Activated CD8-positive, alpha-beta T cell treated with anti-CD3 and anti-CD28 coated beads for 36 hours (primary cell): ENCODE measurements around the gene PDRG1. TPM values are rescaled to one million over a fixed set of nuclear protein-coding genes. Genes with fewer than 3 reads are reported as not detected.

Experiments used
- ATAC-seq: fragments of 200-7000 bp; cut with Tn5 transposase; one replicate; pipeline ENCODE4 v1.10.0; 2021; ENCODE audit warnings: mild to moderate bottlenecking, moderate library complexity
- CTCF ChIA-PET: fragments of 350-600 bp; sonication (Branson Sonifier 250); formaldehyde crosslinking; loops from one replicate; lab custom pipeline; 2021; ENCODE audit warnings: antibody characterized with exemption; lab: Charles Lee
- POLR2A ChIA-PET: fragments of 350-600 bp; sonication (Branson Sonifier 250); formaldehyde crosslinking; loops from one replicate; lab custom pipeline; 2021; ENCODE audit warnings: antibody characterized with exemption; lab: Charles Lee
- DNase-seq: peaks from one replicate; pipeline ENCODE4 v3.0.0-alpha.2; 2020
- H3K27ac Mint-ChIP-seq: one replicate; pipeline ENCODE4 v1.8.0; 2021; ENCODE audit warnings: mild to moderate bottlenecking, mixed read lengths
- H3K27me3 Mint-ChIP-seq: one replicate; pipeline ENCODE4 v1.8.0; 2021; ENCODE audit warnings: mixed read lengths
- H3K36me3 Mint-ChIP-seq: one replicate; pipeline ENCODE4 v1.8.0; 2021; ENCODE audit warnings: low read depth, mixed read lengths
- H3K4me1 Mint-ChIP-seq: one replicate; pipeline ENCODE4 v1.8.0; 2021; ENCODE audit warnings: low read depth, mixed read lengths
- H3K4me3 Mint-ChIP-seq: one replicate; pipeline ENCODE4 v1.8.0; 2021; ENCODE audit warnings: mild to moderate bottlenecking, moderate library complexity, mixed read lengths
- H3K9me3 Mint-ChIP-seq: one replicate; pipeline ENCODE4 v1.8.0; 2021; ENCODE audit warnings: mixed read lengths
- CTCF ChIP-seq: fragments of 200-600 bp; IDR thresholded peaks from one replicate; pipeline ENCODE4 v1.8.0; 2022; ENCODE audit warnings: antibody characterized with exemption, mild to moderate bottlenecking
- intact Hi-C: fragments of 100-400 bp; cut with micrococcal nuclease; formaldehyde crosslinking; loops from one replicate; pipeline ENCODE4 v1.10.0; 2022
- total RNA-seq, 2 experiments: library from RNA; stranded (reverse); gene quantifications; one replicate each; pipeline ENCODE4 v1.2.3, GENCODE V29; 2021

The PDRG1 gene
- total RNA-seq, 2 experiments from 2014 or later, result 17.7 to 18.3 TPM

DNA sequence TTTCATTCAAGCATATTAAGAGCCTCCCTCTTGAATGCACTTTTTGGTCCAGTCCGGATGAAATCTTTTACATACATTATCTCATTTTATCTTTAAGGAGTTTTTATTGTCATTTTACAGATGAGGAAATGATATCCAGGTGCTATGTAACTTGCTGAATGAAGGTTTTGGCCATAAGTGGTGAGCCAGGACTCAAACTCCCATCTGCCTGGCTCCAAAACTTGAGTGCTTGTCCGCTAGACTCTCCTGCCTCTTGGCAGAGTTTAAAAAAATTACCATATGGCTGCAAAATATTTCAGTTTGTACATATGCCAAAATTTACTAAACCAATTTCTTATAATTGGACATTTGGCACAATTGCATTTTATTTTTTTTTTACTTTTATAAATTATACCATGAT lies 12.2 kb downstream of the PDRG1 start:
- TF ChIP-seq CTCF, result no peak
- ATAC-seq (no peak), DNase-seq (no peak)
- Mint-ChIP-seq H3K27ac (no peak overlapping the region), H3K9me3 (no peaks in the 10 kb centered on the region), H3K4me1 (no peaks in the 10 kb centered on the region), H3K4me3 (no peak overlapping the region), H3K27me3 (no peaks in the 10 kb centered on the region), H3K36me3 (peaks cover 3% of the 10 kb centered on the region)
- intact Hi-C loops, result no loop called here
- ChIA-PET POLR2A (interaction anchor here (0.7 kb wide), 1 partner anchor 12 kb away, joined by 3 read pairs; no protein-coding TSS in a partner anchor), CTCF (interaction anchor here (5.0 kb wide), 1 partner anchor 13 kb away, joined by 24 read pairs; the partner anchor contains the start of gene PDRG1)

DNA sequence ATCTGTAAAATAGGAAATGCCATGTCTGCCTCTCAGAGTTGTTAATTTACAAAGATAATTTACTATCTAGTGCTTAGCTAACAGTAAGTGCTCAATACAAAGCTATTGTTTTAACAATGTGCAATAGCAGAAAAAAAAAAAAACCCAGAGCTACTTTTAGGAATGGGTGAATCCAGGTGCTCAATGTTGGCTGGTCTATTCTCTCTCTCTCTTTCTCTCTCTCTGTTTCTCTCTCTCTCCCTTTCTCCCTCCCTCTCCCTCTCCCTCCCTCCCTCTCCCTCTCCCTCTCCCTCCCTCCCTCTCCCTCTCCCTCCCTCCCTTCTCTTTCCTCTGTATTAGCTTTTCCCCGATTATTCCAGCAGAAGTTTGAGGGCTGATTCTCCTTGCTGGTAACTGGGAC lies 14.0 kb downstream of the PDRG1 start:
- ATAC-seq, result no peak
- Mint-ChIP-seq H3K9me3 (no peaks in the 10 kb centered on the region), H3K27me3 (no peaks in the 10 kb centered on the region), H3K4me3 (no peak overlapping the region), H3K27ac (no peak overlapping the region), H3K4me1 (no peaks in the 10 kb centered on the region), H3K36me3 (no peaks in the 10 kb centered on the region)
- no peak for TF ChIP-seq CTCF
- POLR2A ChIA-PET, result interaction anchor here (0.7 to 0.9 kb wide), 3 partner anchors 14 to 148 kb away, joined by 3 read pairs; partner anchors contain the start of gene PDRG1
- intact Hi-C loops, result no loop called here
- CTCF ChIA-PET, result interaction anchor here (1.0 to 1.4 kb wide), 2 partner anchors 14 to 115 kb away, joined by 4 to 6 read pairs; partner anchors contain the start of gene PDRG1
- DNase-seq, result no peak

DNA sequence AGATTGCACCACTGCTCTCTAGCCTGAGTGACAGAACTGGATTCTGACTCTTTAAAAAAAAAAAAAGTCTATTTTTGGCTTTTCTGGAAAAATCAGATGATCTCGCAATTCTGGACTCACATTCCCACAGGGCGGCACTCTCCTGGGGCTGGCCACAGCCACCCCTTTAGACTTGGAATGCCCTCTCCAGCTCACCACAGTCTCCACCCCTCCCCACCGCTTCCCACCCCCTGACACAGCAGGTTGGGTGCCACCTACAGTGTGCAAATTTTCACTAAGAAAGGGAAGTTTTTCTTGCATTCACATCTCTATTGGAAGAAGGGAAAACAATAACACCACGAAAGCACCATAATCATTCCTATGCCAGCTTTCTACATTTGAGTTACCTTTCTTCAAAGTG lies 15.4 kb downstream of the PDRG1 start:
- DNase-seq (no peak), ATAC-seq (no peak)
- no peak for TF ChIP-seq CTCF
- H3K4me3 Mint-ChIP-seq, result no peak overlapping the region
- peaks cover under 1% of the 10 kb centered on the region for H3K27me3 Mint-ChIP-seq
- H3K9me3 Mint-ChIP-seq, result no peaks in the 10 kb centered on the region
- no peak overlapping the region for H3K27ac Mint-ChIP-seq
- ChIA-PET CTCF (no interaction called here), POLR2A (no interaction called here)
- no peaks in the 10 kb centered on the region for H3K36me3 Mint-ChIP-seq
- H3K4me1 Mint-ChIP-seq, result no peaks in the 10 kb centered on the region
- intact Hi-C loops, result no loop called here

- ATAC-seq (no peak), DNase-seq (no peak)
- CTCF ChIA-PET, result interaction anchor here (1.4 kb wide), 1 partner anchor 83 kb away, joined by 4 read pairs; no protein-coding TSS in a partner anchor
- POLR2A ChIA-PET, result no interaction called here
- H3K4me3 Mint-ChIP-seq, result no peak overlapping the region
- H3K27ac Mint-ChIP-seq, result no peak overlapping the region
- intact Hi-C loops, result no loop called here
- no peaks in the 10 kb centered on the region for H3K4me1 Mint-ChIP-seq
- H3K27me3 Mint-ChIP-seq, result peaks cover 8% of the 10 kb centered on the region
- no peak for TF ChIP-seq CTCF
- no peaks in the 10 kb centered on the region for H3K9me3 Mint-ChIP-seq
- H3K36me3 Mint-ChIP-seq, result no peaks in the 10 kb centered on the region
These were observed 16.7 kb downstream of the PDRG1 start for GRCh38 chr20:31934968-31935764.

DNA sequence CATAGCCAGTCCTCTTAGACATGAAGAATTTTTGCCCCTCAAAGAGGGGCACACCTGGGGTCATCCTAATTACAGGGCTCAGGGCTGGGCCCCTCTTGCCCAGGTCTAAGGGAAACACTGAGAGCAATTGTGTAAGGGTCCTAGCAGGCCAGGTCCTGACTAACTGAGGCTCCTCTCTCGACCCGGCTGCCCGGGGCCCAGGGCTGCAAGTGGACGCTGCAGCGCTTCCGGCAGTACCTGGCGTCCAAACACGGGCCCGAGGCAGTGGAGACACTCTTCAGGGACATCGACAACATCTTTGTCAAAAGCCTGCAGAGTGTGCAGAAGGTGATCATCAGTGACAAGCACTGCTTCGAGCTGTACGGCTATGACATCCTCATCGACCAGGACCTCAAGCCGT lies 17.4 kb downstream of the PDRG1 start:
- Mint-ChIP-seq H3K9me3 (no peaks in the 10 kb centered on the region), H3K4me1 (no peaks in the 10 kb centered on the region), H3K27ac (no peak overlapping the region), H3K4me3 (no peak overlapping the region), H3K27me3 (peaks cover 8% of the 10 kb centered on the region), H3K36me3 (no peaks in the 10 kb centered on the region)
- intact Hi-C loops, result no loop called here
- ChIA-PET CTCF (interaction anchor here (1.4 kb wide), 1 partner anchor 82 kb away, joined by 4 read pairs; no protein-coding TSS in a partner anchor), POLR2A (no interaction called here)
- TF ChIP-seq CTCF, result no peak
- DNase-seq, result no peak
- ATAC-seq, result no peak
